ENCODE data around the gene MARCO. TPM values are rescaled to one million over a fixed set of nuclear protein-coding genes. Genes with fewer than 3 reads are reported as not detected.

Gene MARCO
- total and polyA plus RNA-seq, 2 donors (not counting 1 experiment from before 2014, with no cell fraction given), result 0.04 TPM; not detected in 1

GRCh38 chr2:119012345-119013301 is 70.6 kb downstream of the MARCO start:
- ATAC-seq (ENCODE audit: low read depth) (no peak), DNase-seq (no peak)
- no peak for TF ChIP-seq CTCF (IDR thresholded peaks at IDR 0.05)
- TF ChIP-seq EZH2 (IDR thresholded peaks at IDR 0.05; ENCODE audit: borderline replicate concordance, insufficient read depth, low read depth, low read length, poor library complexity, severe bottlenecking), result no peak
- Mint-ChIP-seq H3K4me1 (no peaks in the 10 kb centered on the region), H3K9me3 (ENCODE audit: insufficient read depth) (no peaks in the 10 kb centered on the region), H3K27me3 (peaks cover 44% of the 10 kb centered on the region), H3K27ac (no peak overlapping the region), H3K4me3 (no peak overlapping the region)
- Histone ChIP-seq H3K79me2 (ENCODE audit: control insufficient read depth, insufficient read depth, low read length) (no peaks in the 10 kb centered on the region), H3K36me3 (replicated peaks in 1 of 2; ENCODE audit: control extremely low read depth in 1 of 2, control insufficient read depth in 1 of 2, extremely low read depth in 1 of 2, insufficient read depth in 2 of 2, low read length in 1 of 2) (no peaks in the 10 kb centered on the region), H3K27ac (ENCODE audit: low read length in 2 of 2) (no peak overlapping the region), H3K4me3 (ENCODE audit: control extremely low read depth in 1 of 5, extremely low read depth in 1 of 5, insufficient read depth in 1 of 5, low read depth in 2 of 5, low read length in 4 of 5) (no peak overlapping the region), H4K20me1 (ENCODE audit: control insufficient read depth, insufficient read depth, low read length, poor library complexity, severe bottlenecking) (no peaks in the 10 kb centered on the region), H3K9me3 (ENCODE audit: control extremely low read depth in 1 of 3, control insufficient read depth in 2 of 3, insufficient read depth in 1 of 3, low read length in 2 of 3) (peaks cover 0 to 3% (median 0%) of the 10 kb centered on the region in 3 donors), H3K4me2 (replicated peaks; ENCODE audit: low read depth, low read length, poor library complexity, severe bottlenecking) (no peak overlapping the region), H3K9ac (ENCODE audit: low read length) (no peak overlapping the region), H2AFZ (ENCODE audit: insufficient read depth, low read depth, low read length, poor library complexity, severe bottlenecking) (no peak overlapping the region), H3K4me1 (ENCODE audit: control insufficient read depth in 2 of 2, insufficient read depth in 2 of 2, low read length in 2 of 2) (no peaks in the 10 kb centered on the region), H3K27me3 (replicated peaks in 1 of 4; ENCODE audit: control extremely low read depth in 1 of 4, control insufficient read depth in 3 of 4, insufficient read depth in 4 of 4, low read length in 3 of 4) (peaks cover 0 to 24% (median 0%) of the 10 kb centered on the region in 4 experiments)
- WGBS (ENCODE audit: insufficient coverage), result 88% methylated on average over 6 of the region's 11 CpGs
- intact Hi-C loops (cut with micrococcal nuclease), result no loop called here
- POLR2A ChIA-PET, result no interaction called here
- CTCF ChIA-PET, result no interaction called here

GRCh38 chr2:119013671-119014070 is 71.7 kb downstream of the MARCO start:
- Mint-ChIP-seq H3K27ac (no peak overlapping the region), H3K4me3 (no peak overlapping the region), H3K4me1 (no peaks in the 10 kb centered on the region), H3K27me3 (peaks cover 38% of the 10 kb centered on the region), H3K9me3 (ENCODE audit: insufficient read depth) (no peaks in the 10 kb centered on the region)
- no peaks in the 10 kb centered on the region for H4K20me1 ChIP-seq (ENCODE audit: control insufficient read depth, insufficient read depth, low read length, poor library complexity, severe bottlenecking)
- H3K9ac ChIP-seq (ENCODE audit: low read length), result no peak overlapping the region
- TF ChIP-seq EZH2 (IDR thresholded peaks at IDR 0.05; ENCODE audit: borderline replicate concordance, insufficient read depth, low read depth, low read length, poor library complexity, severe bottlenecking) (no peak), CTCF (IDR thresholded peaks at IDR 0.05) (no peak)
- peaks cover 0 to 24% (median 0%) of the 10 kb centered on the region in 4 experiments for H3K27me3 ChIP-seq (replicated peaks in 1 of 4; ENCODE audit: control extremely low read depth in 1 of 4, control insufficient read depth in 3 of 4, insufficient read depth in 4 of 4, low read length in 3 of 4)
- intact Hi-C loops (cut with micrococcal nuclease), result no loop called here
- H2AFZ ChIP-seq (ENCODE audit: insufficient read depth, low read depth, low read length, poor library complexity, severe bottlenecking), result no peak overlapping the region
- DNase-seq (no peak), ATAC-seq (ENCODE audit: low read depth) (no peak)
- H3K36me3 ChIP-seq (replicated peaks in 1 of 2; ENCODE audit: control extremely low read depth in 1 of 2, control insufficient read depth in 1 of 2, extremely low read depth in 1 of 2, insufficient read depth in 2 of 2, low read length in 1 of 2), result no peaks in the 10 kb centered on the region
- no peaks in the 10 kb centered on the region for H3K4me1 ChIP-seq (ENCODE audit: control insufficient read depth in 2 of 2, insufficient read depth in 2 of 2, low read length in 2 of 2)
- H3K4me3 ChIP-seq (ENCODE audit: control extremely low read depth in 1 of 5, extremely low read depth in 1 of 5, insufficient read depth in 1 of 5, low read depth in 2 of 5, low read length in 4 of 5), result no peak overlapping the region
- no peak overlapping the region for H3K27ac ChIP-seq (ENCODE audit: low read length in 2 of 2)
- no peaks in the 10 kb centered on the region for H3K79me2 ChIP-seq (ENCODE audit: control insufficient read depth, insufficient read depth, low read length)
- ChIA-PET POLR2A (no interaction called here), CTCF (no interaction called here)
- no peak overlapping the region for H3K4me2 ChIP-seq (replicated peaks; ENCODE audit: low read depth, low read length, poor library complexity, severe bottlenecking)
- H3K9me3 ChIP-seq (ENCODE audit: control extremely low read depth in 1 of 3, control insufficient read depth in 2 of 3, insufficient read depth in 1 of 3, low read length in 2 of 3), result no peaks in the 10 kb centered on the region
- WGBS (ENCODE audit: insufficient coverage), result 22% methylated on average over 2 of the region's 4 CpGs

Measured in B cell (primary cell).